Measurements from ENCODE around the gene CTSF. TPM values are rescaled to one million over a fixed set of nuclear protein-coding genes. Genes with fewer than 3 reads are reported as not detected.

The CTSF gene
- total RNA-seq, 1 experiment from 2014 or later, result 0.98 TPM

DNA sequence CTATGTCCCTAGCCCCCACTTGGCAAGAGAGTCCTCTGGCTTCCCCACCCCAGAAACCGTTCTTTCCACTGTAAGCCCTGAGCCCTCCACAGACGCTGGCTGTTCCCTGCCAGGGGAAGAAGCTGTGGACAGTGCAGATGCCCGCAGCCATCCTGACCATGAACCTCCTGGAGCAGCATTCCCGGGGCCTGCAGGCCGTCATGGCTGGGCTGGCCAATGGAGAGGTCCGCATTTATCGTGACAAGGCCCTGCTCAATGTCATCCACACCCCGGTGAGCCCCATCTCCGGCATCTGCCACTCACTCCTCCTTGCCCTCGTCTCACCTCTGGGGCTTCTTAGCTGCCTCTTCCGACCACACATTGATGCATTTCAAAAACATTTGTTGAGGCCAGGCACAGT lies 44.8 kb downstream of the CTSF start:
- H3K27ac Mint-ChIP-seq, result no peak overlapping the region; a peak in 1 of 7 replicates
- H3K79me2 ChIP-seq (ENCODE audit: insufficient read depth, low read length), result no peaks in the 10 kb centered on the region
- no peak overlapping the region for H4K5ac ChIP-seq (ENCODE audit: insufficient read length, low read depth, low read length)
- no peak overlapping the region for H3K4me2 ChIP-seq (ENCODE audit: insufficient read depth, insufficient read length, low read length)
- no peak overlapping the region for H3K14ac ChIP-seq (ENCODE audit: insufficient read depth, low read length)
- no peak overlapping the region for H4K91ac ChIP-seq (ENCODE audit: insufficient read length, low read depth, low read length)
- no peak overlapping the region for H3K4me3 Mint-ChIP-seq
- no peak overlapping the region for H3K23ac ChIP-seq (ENCODE audit: insufficient read length, low read depth, low read length)
- H2BK120ac ChIP-seq (ENCODE audit: low read depth, low read length, poor library complexity, severe bottlenecking), result no peak overlapping the region
- H3K4me1 ChIP-seq (ENCODE audit: insufficient read depth, low read length), result no peaks in the 10 kb centered on the region
- no peak overlapping the region for H4K8ac ChIP-seq (replicated peaks; ENCODE audit: insufficient read length, low read depth, low read length)
- H2AFZ ChIP-seq (ENCODE audit: low read length), result no peak overlapping the region
- H3K27me3 ChIP-seq (ENCODE audit: insufficient read depth, low read length), result no peaks in the 10 kb centered on the region
- no peaks in the 10 kb centered on the region for H3K27me3 Mint-ChIP-seq (ENCODE audit: low read depth)
- H3K4me1 Mint-ChIP-seq, result no peaks in the 10 kb centered on the region
- no peak overlapping the region for H3K18ac ChIP-seq (ENCODE audit: insufficient read length, low read depth, low read length)
- no peaks in the 10 kb centered on the region for H4K20me1 ChIP-seq (ENCODE audit: control insufficient read depth, insufficient read depth, insufficient read length)
- TF ChIP-seq, protein P1, sequence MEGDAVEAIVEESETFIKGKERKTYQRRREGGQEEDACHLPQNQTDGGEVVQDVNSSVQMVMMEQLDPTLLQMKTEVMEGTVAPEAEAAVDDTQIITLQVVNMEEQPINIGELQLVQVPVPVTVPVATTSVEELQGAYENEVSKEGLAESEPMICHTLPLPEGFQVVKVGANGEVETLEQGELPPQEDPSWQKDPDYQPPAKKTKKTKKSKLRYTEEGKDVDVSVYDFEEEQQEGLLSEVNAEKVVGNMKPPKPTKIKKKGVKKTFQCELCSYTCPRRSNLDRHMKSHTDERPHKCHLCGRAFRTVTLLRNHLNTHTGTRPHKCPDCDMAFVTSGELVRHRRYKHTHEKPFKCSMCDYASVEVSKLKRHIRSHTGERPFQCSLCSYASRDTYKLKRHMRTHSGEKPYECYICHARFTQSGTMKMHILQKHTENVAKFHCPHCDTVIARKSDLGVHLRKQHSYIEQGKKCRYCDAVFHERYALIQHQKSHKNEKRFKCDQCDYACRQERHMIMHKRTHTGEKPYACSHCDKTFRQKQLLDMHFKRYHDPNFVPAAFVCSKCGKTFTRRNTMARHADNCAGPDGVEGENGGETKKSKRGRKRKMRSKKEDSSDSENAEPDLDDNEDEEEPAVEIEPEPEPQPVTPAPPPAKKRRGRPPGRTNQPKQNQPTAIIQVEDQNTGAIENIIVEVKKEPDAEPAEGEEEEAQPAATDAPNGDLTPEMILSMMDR (conservative IDR thresholded peaks at IDR 0.05), result no peak
- no peak overlapping the region for H2BK15ac ChIP-seq (ENCODE audit: low read depth, low read length)
- H2AK5ac ChIP-seq (ENCODE audit: insufficient read length, low read length), result no peak overlapping the region
- WGBS (ENCODE audit: extremely low coverage, insufficient read length, low lambda C conversion rate), result no CpG with 5 or more reads among the region's 11 CpGs
- no peaks in the 10 kb centered on the region for H3K9me3 Mint-ChIP-seq
- H3K4ac ChIP-seq (ENCODE audit: low read depth, low read length), result no peak overlapping the region
- no peaks in the 10 kb centered on the region for H3K9me3 ChIP-seq (ENCODE audit: control insufficient read depth, low read depth, low read length)
- no peak overlapping the region for H2BK12ac ChIP-seq (ENCODE audit: insufficient read length, low read depth, low read length)
- H3T11ph ChIP-seq (ENCODE audit: low read length), result no peak overlapping the region
- H3K23me2 ChIP-seq (ENCODE audit: insufficient read length, low read depth, low read length, poor library complexity, severe bottlenecking), result no peaks in the 10 kb centered on the region
- no peak for DNase-seq
- H2BK20ac ChIP-seq (ENCODE audit: low read depth, low read length, poor library complexity, severe bottlenecking), result no peak overlapping the region
- no peak overlapping the region for H3K56ac ChIP-seq (ENCODE audit: insufficient read length, low read depth, low read length)
- no peak overlapping the region for H3K9ac ChIP-seq (ENCODE audit: extremely low read depth, insufficient read length, low read length)
- H3K79me1 ChIP-seq (ENCODE audit: insufficient read depth, low read depth, low read length, poor library complexity, severe bottlenecking), result no peaks in the 10 kb centered on the region
- no peak overlapping the region for H2BK5ac ChIP-seq (ENCODE audit: insufficient read length, low read length)
- no peak overlapping the region for H3K27ac ChIP-seq (ENCODE audit: insufficient read length, low read depth, low read length)
- peaks cover 7 to 43% (median 36%) of the 10 kb centered on the region in 3 experiments; a peak in 5 of 7 replicates for H3K36me3 Mint-ChIP-seq (ENCODE audit: insufficient read depth in 1 of 3, low read depth in 3 of 3)

Other genes starting within 250 kb of the CTSF start
- 5.4 and 5.5 TPM in 2 replicates for gene RIN1, start 232.2 kb downstream of the CTSF start, total RNA-seq (2021)
- 50.1 and 50.5 TPM in 2 replicates for gene BRMS1, start 223.5 kb downstream of the CTSF start, total RNA-seq (2021)
- gene B4GAT1, start 221.0 kb downstream of the CTSF start, total RNA-seq (2021), result 24.3 and 26.3 TPM in 2 replicates
- gene SLC29A2, start 196.8 kb downstream of the CTSF start, total RNA-seq (2021), result 29.7 and 29.8 TPM in 2 replicates
- gene NPAS4, start 147.6 kb downstream of the CTSF start, total RNA-seq (2021), result 1.6 and 1.8 TPM in 2 replicates
- 105 and 106 TPM in 2 replicates for gene MRPL11, start 129.8 kb downstream of the CTSF start, total RNA-seq (2021)
- gene PELI3, start 101.7 kb downstream of the CTSF start, total RNA-seq (2021), result 9.3 and 10.3 TPM in 2 replicates
- 83.1 and 85.3 TPM in 2 replicates for gene DPP3, start 88.2 kb downstream of the CTSF start, total RNA-seq (2021)
- 27.2 and 29.5 TPM in 2 replicates for gene BBS1, start 58.0 kb downstream of the CTSF start, total RNA-seq (2021)
- gene ZDHHC24, start 22.6 kb downstream of the CTSF start, total RNA-seq (2021), result 8.1 and 8.9 TPM in 2 replicates
- gene ACTN3, start 21.7 kb downstream of the CTSF start, total RNA-seq (2021), result 45.7 TPM in 2 replicates
- gene CCDC87, start 24.5 kb upstream of the CTSF start, total RNA-seq (2021), result 0.88 and 1.1 TPM in 2 replicates
- 57.5 and 61.1 TPM in 2 replicates for gene CCS, start 24.6 kb upstream of the CTSF start, total RNA-seq (2021)
- 164 and 171 TPM in 2 replicates for gene RBM14, start 48.0 kb upstream of the CTSF start, total RNA-seq (2021)
- 264 and 272 TPM in 2 replicates for gene RBM4, start 70.1 kb upstream of the CTSF start, total RNA-seq (2021)
- gene RBM4B, start 109.3 kb upstream of the CTSF start, total RNA-seq (2021), result 34.0 and 36.9 TPM in 2 replicates
- 80.4 and 84.8 TPM in 2 replicates for gene SPTBN2, start 160.6 kb upstream of the CTSF start, total RNA-seq (2021)